B cell (primary cell): ENCODE data around the gene CBARP. TPM values are rescaled to one million over a fixed set of nuclear protein-coding genes. Genes with fewer than 3 reads are reported as not detected.

Experiments
- ATAC-seq: fragments of 200-7000 bp; cut with Tn5 transposase; one replicate; pipeline ENCODE4 v1.10.0; 2021; ENCODE audit warnings: low read depth, mild to moderate bottlenecking, moderate number of reproducible peaks, moderate library complexity
- CTCF ChIA-PET: fragments of 350-600 bp; sonication (Branson Sonifier 250); formaldehyde crosslinking; loops from one replicate; lab custom pipeline; 2021; ENCODE audit warnings: antibody characterized with exemption, inconsistent platforms; lab: Charles Lee
- POLR2A ChIA-PET: fragments of 350-600 bp; sonication (Branson Sonifier 250); formaldehyde crosslinking; loops from one replicate; lab custom pipeline; 2021; ENCODE audit warnings: antibody characterized with exemption; lab: Charles Lee
- DNase-seq: peaks from one replicate; pipeline ENCODE4 v3.0.0; 2013
- H2AFZ ChIP-seq: 2 replicates; pipeline ENCODE4 v1.6.1; 2012; ENCODE audit warnings: mild to moderate bottlenecking, low read depth, low read length; ENCODE audit not compliant: insufficient read depth, poor library complexity, severe bottlenecking
- H3K27ac ChIP-seq, 2 donors: 1 replicate in 1 of 2; 2 replicates in 1 of 2; pipeline ENCODE4 v1.5.1; 2012 to 2013; ENCODE audit warnings: low read length in 2 of 2, mild to moderate bottlenecking in 2 of 2, moderate library complexity in 1 of 2
- H3K27me3 ChIP-seq, 4 experiments: fragments of 200-600 bp in 1 of 4; sonication (generic) in 1 of 4; replicated peaks in 1 of 4; 1 replicate in 2 of 4; 2 replicates in 2 of 4; pipeline versions ENCODE4 v1.6.1 to v1.7.0; 2013 to 2016; ENCODE audit warnings: low read length in 3 of 4, mild to moderate bottlenecking in 2 of 4, mixed read lengths in 1 of 4, moderate library complexity in 1 of 4; ENCODE audit not compliant: insufficient read depth in 4 of 4, control insufficient read depth in 3 of 4; ENCODE audit errors: control extremely low read depth in 1 of 4
- H3K36me3 ChIP-seq, 2 experiments: replicated peaks in 1 of 2; 1 replicate in 1 of 2; 2 replicates in 1 of 2; pipeline versions ENCODE4 v1.6.1 to v1.7.1; 2013; ENCODE audit warnings: low read length in 1 of 2; ENCODE audit not compliant: insufficient read depth in 2 of 2, control insufficient read depth in 1 of 2; ENCODE audit errors: control extremely low read depth in 1 of 2, extremely low read depth in 1 of 2
- H3K4me1 ChIP-seq, 2 donors: fragments of 200-600 bp in 1 of 2; sonication (generic) in 1 of 2; 1 replicate in 1 of 2; 2 replicates in 1 of 2; pipeline versions ENCODE4 v1.5.1 to v1.6.1; 2013 to 2017; ENCODE audit warnings: low read length in 2 of 2; ENCODE audit not compliant: control insufficient read depth in 2 of 2, insufficient read depth in 2 of 2
- H3K4me2 ChIP-seq: replicated peaks from 2 replicates; pipeline ENCODE3; 2012; ENCODE audit warnings: mild to moderate bottlenecking, low read depth, low read length; ENCODE audit not compliant: poor library complexity, severe bottlenecking
- H3K4me3 ChIP-seq, 5 experiments: fragments of 200-600 bp in 1 of 5; sonication (generic) in 1 of 5; 1 replicate in 3 of 5; 2 replicates in 2 of 5; pipeline versions ENCODE4 v1.5.1 to v1.7.0; 2011 to 2016; ENCODE audit warnings: low read length in 4 of 5, mild to moderate bottlenecking in 4 of 5, low read depth in 2 of 5, control low read depth in 1 of 5, moderate library complexity in 1 of 5; ENCODE audit not compliant: insufficient read depth in 1 of 5; ENCODE audit errors: control extremely low read depth in 1 of 5, extremely low read depth in 1 of 5
- H3K79me2 ChIP-seq: fragments of 200-600 bp; sonication (generic); one replicate; pipeline ENCODE4 v1.6.0; 2016; ENCODE audit warnings: low read length; ENCODE audit not compliant: control insufficient read depth, insufficient read depth
- H3K9ac ChIP-seq: fragments of 200-600 bp; sonication (generic); 2 replicates; pipeline ENCODE4 v1.6.1; 2017; ENCODE audit warnings: mild to moderate bottlenecking, low read length, moderate library complexity
- H3K9me3 ChIP-seq, 3 donors: one replicate each; pipeline versions ENCODE4 v1.6.1 to v1.7.1; 2013; ENCODE audit warnings: low read length in 2 of 3; ENCODE audit not compliant: control insufficient read depth in 2 of 3, insufficient read depth in 1 of 3; ENCODE audit errors: control extremely low read depth in 1 of 3
- H4K20me1 ChIP-seq: 2 replicates; pipeline ENCODE4 v1.6.0; 2012; ENCODE audit warnings: mild to moderate bottlenecking, low read length; ENCODE audit not compliant: insufficient read depth, control insufficient read depth, poor library complexity, severe bottlenecking
- H3K27ac Mint-ChIP-seq: one replicate; pipeline ENCODE4 v1.8.0; 2021; ENCODE audit warnings: mixed read lengths
- H3K27me3 Mint-ChIP-seq: one replicate; pipeline ENCODE4 v1.8.0; 2021; ENCODE audit warnings: mixed read lengths
- H3K4me1 Mint-ChIP-seq: one replicate; pipeline ENCODE4 v1.8.0; 2021; ENCODE audit warnings: mixed read lengths
- H3K4me3 Mint-ChIP-seq: one replicate; pipeline ENCODE4 v1.8.0; 2021; ENCODE audit warnings: mixed read lengths
- H3K9me3 Mint-ChIP-seq: one replicate; pipeline ENCODE4 v1.8.0; 2022; ENCODE audit warnings: mixed read lengths; ENCODE audit not compliant: insufficient read depth
- EZH2 ChIP-seq: IDR thresholded peaks from 2 replicates; pipeline ENCODE4 v1.6.1; 2012; ENCODE audit warnings: borderline replicate concordance, low read depth, mild to moderate bottlenecking, moderate library complexity, low read length; ENCODE audit not compliant: insufficient read depth, poor library complexity, severe bottlenecking
- WGBS: methylation state at CpG from one replicate; pipeline ENCODE4 v1.1.5; 2013; ENCODE audit warnings: missing lambda C conversion rate; ENCODE audit not compliant: insufficient coverage; 5-methylcytosine and 5-hydroxymethylcytosine counted together
- intact Hi-C: fragments of 100-400 bp; cut with micrococcal nuclease; formaldehyde crosslinking; loops from one replicate; pipeline ENCODE4 v1.10.0; 2022
- polyA plus RNA-seq: library from polyadenylated mRNA; depleted of rRNA; stranded (reverse); fragments of >200 nt; gene quantifications from 2 replicates; pipeline ENCODE4 v1.2.3, GENCODE V29; 2012
- total RNA-seq, 2 donors: library from RNA; stranded (reverse); fragments of 120-200 nt in 1 of 2; gene quantifications; 1 replicate in 1 of 2; 2 replicates in 1 of 2; pipeline versions ENCODE4 v1.2.3 to v1.2.4, GENCODE V29; 2013 to 2022
- TF ChIP-seq, protein P1 (sequence below): fragments of 200-600 bp; IDR thresholded peaks from one replicate; pipeline ENCODE4 v1.8.0; 2022; ENCODE audit warnings: antibody characterized with exemption, mild to moderate bottlenecking

CBARP gene
- total and polyA plus RNA-seq, 2 donors (not counting 1 experiment from before 2014, with no cell fraction given), result not detected

DNA sequence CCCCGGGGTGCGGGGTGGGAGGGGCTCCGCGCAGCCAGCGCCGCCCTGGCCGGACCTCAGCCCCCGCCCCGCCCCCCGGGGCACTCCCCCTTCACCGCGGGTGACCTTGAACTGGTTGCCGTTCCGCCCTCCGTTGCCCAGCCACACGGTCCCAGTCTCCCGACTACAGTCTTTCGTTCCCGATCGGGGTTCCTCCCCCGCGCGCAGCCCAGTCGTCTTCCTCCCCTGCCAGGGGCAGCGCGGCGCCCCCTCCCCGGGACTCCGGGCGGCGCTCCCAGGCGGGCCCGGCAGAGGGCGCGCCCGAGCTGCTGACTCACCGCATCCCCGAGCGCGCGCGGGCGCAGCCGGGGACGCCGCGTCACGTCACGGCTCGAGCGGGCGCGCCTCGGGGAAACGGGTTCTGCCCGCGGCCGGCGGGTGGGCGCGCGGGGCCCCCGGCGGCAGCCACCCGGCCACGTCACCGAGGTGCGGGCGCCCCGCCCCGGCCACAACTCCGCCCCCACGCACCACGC lies 11.0 kb upstream of the CBARP start:
- peak overlapping the region; percentile 86 for H3K4me3 Mint-ChIP-seq
- Histone ChIP-seq H3K4me2 (peak overlapping the region; percentile 99), H3K9ac (peak overlapping the region; percentile 88), H3K27ac (peak overlapping the region; percentile 84 to 94), H3K9me3 (no peaks in the 10 kb centered on the region), H2AFZ (peak overlapping the region; percentile 46), H3K36me3 (peaks cover 0 to 17% of the 10 kb centered on the region in 2 experiments), H3K27me3 (no peaks in the 10 kb centered on the region), H3K4me1 (peaks cover 31 to 56% of the 10 kb centered on the region in 2 donors), H4K20me1 (peaks cover 42% of the 10 kb centered on the region), H3K4me3 (peak overlapping the region in 4 of 5 experiments; percentile 62 to 95 (median 67)), H3K79me2 (peaks cover 39% of the 10 kb centered on the region)
- peak overlapping the region; percentile 91 for H3K27ac Mint-ChIP-seq
- under 1% methylated on average over 71 of the region's 74 CpGs for WGBS
- no peaks in the 10 kb centered on the region for H3K9me3 Mint-ChIP-seq
- intact Hi-C loops, result loop anchor here (1.0 to 10.0 kb wide), 5 partner anchors 12 to 1936 kb away; partner anchors contain the start of genes CNN2, NCLN, RNU6-2 and TMEM259
- H3K27me3 Mint-ChIP-seq, result no peaks in the 10 kb centered on the region
- peak; percentile 92 for DNase-seq
- POLR2A ChIA-PET, result interaction anchor here (0.6 to 2.5 kb wide), 4 partner anchors 10 to 20 kb away, joined by 3 to 33 read pairs (median 6); partner anchors contain the start of gene CIRBP
- CTCF ChIA-PET, result interaction anchor here (0.7 to 2.3 kb wide), 2 partner anchors 9 to 18 kb away, joined by 3 to 31 read pairs; no protein-coding TSS in a partner anchor
- ATAC-seq, result peak; percentile 21
- TF ChIP-seq, protein P1, sequence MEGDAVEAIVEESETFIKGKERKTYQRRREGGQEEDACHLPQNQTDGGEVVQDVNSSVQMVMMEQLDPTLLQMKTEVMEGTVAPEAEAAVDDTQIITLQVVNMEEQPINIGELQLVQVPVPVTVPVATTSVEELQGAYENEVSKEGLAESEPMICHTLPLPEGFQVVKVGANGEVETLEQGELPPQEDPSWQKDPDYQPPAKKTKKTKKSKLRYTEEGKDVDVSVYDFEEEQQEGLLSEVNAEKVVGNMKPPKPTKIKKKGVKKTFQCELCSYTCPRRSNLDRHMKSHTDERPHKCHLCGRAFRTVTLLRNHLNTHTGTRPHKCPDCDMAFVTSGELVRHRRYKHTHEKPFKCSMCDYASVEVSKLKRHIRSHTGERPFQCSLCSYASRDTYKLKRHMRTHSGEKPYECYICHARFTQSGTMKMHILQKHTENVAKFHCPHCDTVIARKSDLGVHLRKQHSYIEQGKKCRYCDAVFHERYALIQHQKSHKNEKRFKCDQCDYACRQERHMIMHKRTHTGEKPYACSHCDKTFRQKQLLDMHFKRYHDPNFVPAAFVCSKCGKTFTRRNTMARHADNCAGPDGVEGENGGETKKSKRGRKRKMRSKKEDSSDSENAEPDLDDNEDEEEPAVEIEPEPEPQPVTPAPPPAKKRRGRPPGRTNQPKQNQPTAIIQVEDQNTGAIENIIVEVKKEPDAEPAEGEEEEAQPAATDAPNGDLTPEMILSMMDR, result peak; percentile 76
- no peak for TF ChIP-seq EZH2
- peaks cover 26% of the 10 kb centered on the region for H3K4me1 Mint-ChIP-seq
